Measurements from ENCODE around the gene DGKI. TPM values are rescaled to one million over a fixed set of nuclear protein-coding genes. Genes with fewer than 3 reads are reported as not detected.

The DGKI gene
- total and polyA plus RNA-seq, 4 donors = 0.03 to 1.5 (median 0.33) TPM

- Histone ChIP-seq H3K36me3 (ENCODE audit: control insufficient read depth in 4 of 4, insufficient read depth in 4 of 4, low read length in 4 of 4) (peaks cover 0 to 38% (median 25%) of the 10 kb centered on the region in 4 donors), H3K4me1 (ENCODE audit: control insufficient read depth in 5 of 5, insufficient read depth in 5 of 5, low read length in 5 of 5) (peaks cover 2 to 32% (median 11%) of the 10 kb centered on the region in 5 donors), H3K27ac (ENCODE audit: low read depth in 1 of 2, low read length in 1 of 2) (peak overlapping the region in 1 of 2 donors; percentile 28), H3K4me3 (no peak overlapping the region), H3K27me3 (ENCODE audit: control insufficient read depth in 3 of 3, insufficient read depth in 3 of 3, low read length in 2 of 3) (no peaks in the 10 kb centered on the region), H3K9me3 (ENCODE audit: control insufficient read depth in 4 of 4, insufficient read depth in 3 of 4, low read length in 3 of 4) (peaks cover 0 to 5% (median 2%) of the 10 kb centered on the region in 4 donors), H3K9ac (ENCODE audit: insufficient read depth in 1 of 2, low read length in 2 of 2) (no peak overlapping the region)
- no peak for ATAC-seq (ENCODE audit: insufficient read depth, low FRiP score)
- no peak for DNase-seq
- 86 to 90% methylated on average over 20 of the region's 20 CpGs for WGBS, 2 donors
- TF ChIP-seq, protein P1, sequence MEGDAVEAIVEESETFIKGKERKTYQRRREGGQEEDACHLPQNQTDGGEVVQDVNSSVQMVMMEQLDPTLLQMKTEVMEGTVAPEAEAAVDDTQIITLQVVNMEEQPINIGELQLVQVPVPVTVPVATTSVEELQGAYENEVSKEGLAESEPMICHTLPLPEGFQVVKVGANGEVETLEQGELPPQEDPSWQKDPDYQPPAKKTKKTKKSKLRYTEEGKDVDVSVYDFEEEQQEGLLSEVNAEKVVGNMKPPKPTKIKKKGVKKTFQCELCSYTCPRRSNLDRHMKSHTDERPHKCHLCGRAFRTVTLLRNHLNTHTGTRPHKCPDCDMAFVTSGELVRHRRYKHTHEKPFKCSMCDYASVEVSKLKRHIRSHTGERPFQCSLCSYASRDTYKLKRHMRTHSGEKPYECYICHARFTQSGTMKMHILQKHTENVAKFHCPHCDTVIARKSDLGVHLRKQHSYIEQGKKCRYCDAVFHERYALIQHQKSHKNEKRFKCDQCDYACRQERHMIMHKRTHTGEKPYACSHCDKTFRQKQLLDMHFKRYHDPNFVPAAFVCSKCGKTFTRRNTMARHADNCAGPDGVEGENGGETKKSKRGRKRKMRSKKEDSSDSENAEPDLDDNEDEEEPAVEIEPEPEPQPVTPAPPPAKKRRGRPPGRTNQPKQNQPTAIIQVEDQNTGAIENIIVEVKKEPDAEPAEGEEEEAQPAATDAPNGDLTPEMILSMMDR (IDR thresholded peaks at IDR 0.05; ENCODE audit: control extremely low read depth, extremely low read depth) = no peak
Measured at GRCh38 chr7:137879357-137880158, 32.8 kb upstream of the DGKI start.

DNA sequence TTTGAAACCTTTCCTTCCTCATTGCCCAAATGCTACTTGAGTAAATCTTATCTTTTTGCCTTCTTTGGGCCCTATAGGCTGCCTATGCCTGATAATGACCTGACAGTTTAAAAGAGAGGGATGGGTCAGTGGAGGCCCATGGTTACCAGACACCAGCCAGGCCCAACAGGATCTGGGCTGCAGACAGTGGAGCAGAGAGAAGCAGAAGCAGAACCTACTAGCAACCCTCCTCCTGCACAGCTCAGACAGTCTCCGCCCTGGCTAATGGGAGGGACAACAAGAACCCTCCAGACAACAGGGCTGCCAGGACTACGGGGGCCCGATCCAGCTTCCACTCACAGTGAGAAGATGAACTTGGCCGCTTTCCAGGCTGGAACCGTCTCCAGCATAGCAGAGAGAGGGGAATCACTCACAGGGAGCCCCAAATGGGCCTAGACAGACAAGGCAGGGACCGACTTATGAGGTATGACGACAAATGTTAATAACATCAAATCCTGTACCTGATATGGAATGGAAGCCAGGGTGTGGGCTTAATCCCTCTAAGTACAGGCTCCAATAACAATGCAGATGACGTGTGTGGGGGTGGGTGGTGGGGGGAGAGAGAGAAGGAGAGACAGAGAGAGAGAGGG, 31.7 kb upstream of the DGKI start:
- Histone ChIP-seq H3K9me3 (ENCODE audit: control insufficient read depth in 4 of 4, insufficient read depth in 3 of 4, low read length in 3 of 4) (peaks cover 0 to 5% (median 2%) of the 10 kb centered on the region in 4 donors), H3K27me3 (ENCODE audit: control insufficient read depth in 3 of 3, insufficient read depth in 3 of 3, low read length in 2 of 3) (no peaks in the 10 kb centered on the region), H3K36me3 (ENCODE audit: control insufficient read depth in 4 of 4, insufficient read depth in 4 of 4, low read length in 4 of 4) (peaks cover 0 to 43% (median 23%) of the 10 kb centered on the region in 4 donors), H3K9ac (ENCODE audit: insufficient read depth in 1 of 2, low read length in 2 of 2) (no peak overlapping the region), H3K4me3 (no peak overlapping the region), H3K4me1 (ENCODE audit: control insufficient read depth in 5 of 5, insufficient read depth in 5 of 5, low read length in 5 of 5) (peaks cover 2 to 41% (median 17%) of the 10 kb centered on the region in 5 donors), H3K27ac (ENCODE audit: low read depth in 1 of 2, low read length in 1 of 2) (no peak overlapping the region)
- 72 to 83% methylated on average over 8 of the region's 8 CpGs for whole genome bisulfite sequencing, 2 donors
- TF ChIP-seq, protein P1 (IDR thresholded peaks at IDR 0.05; ENCODE audit: control extremely low read depth, extremely low read depth) = no peak
- DNase-seq = peak; percentile 74 to 84 (median 76)
- ATAC-seq (ENCODE audit: insufficient read depth, low FRiP score) = no peak

GRCh38 chr7:137877027-137877675, 30.4 kb upstream of the DGKI start:
- Histone ChIP-seq H3K27me3 (ENCODE audit: control insufficient read depth in 3 of 3, insufficient read depth in 3 of 3, low read length in 2 of 3) (no peaks in the 10 kb centered on the region), H3K4me3 (no peak overlapping the region), H3K27ac (ENCODE audit: low read depth in 1 of 2, low read length in 1 of 2) (no peak overlapping the region), H3K36me3 (ENCODE audit: control insufficient read depth in 4 of 4, insufficient read depth in 4 of 4, low read length in 4 of 4) (peaks cover 0 to 42% (median 19%) of the 10 kb centered on the region in 4 donors), H3K4me1 (ENCODE audit: control insufficient read depth in 5 of 5, insufficient read depth in 5 of 5, low read length in 5 of 5) (peaks cover 3 to 41% (median 17%) of the 10 kb centered on the region in 5 donors), H3K9me3 (ENCODE audit: control insufficient read depth in 4 of 4, insufficient read depth in 3 of 4, low read length in 3 of 4) (peaks cover 0 to 4% (median 2%) of the 10 kb centered on the region in 4 donors), H3K9ac (ENCODE audit: insufficient read depth in 1 of 2, low read length in 2 of 2) (no peak overlapping the region)
- TF ChIP-seq, protein P1 (IDR thresholded peaks at IDR 0.05; ENCODE audit: control extremely low read depth, extremely low read depth) = no peak
- 69 to 78% methylated on average over 5 of the region's 5 CpGs for WGBS, 2 donors
- ATAC-seq (ENCODE audit: insufficient read depth, low FRiP score) = no peak
- DNase-seq = peak; percentile 59 to 77 (median 76)

All from lung (tissue), 12 donors.